ENCODE measurements around the gene THOC2.

GRCh38 chrX:123625477-123625876, 107.4 kb downstream of the THOC2 start:
- TF ChIP-seq POLR2AphosphoS5 (IDR thresholded peaks at IDR 0.05; ENCODE audit: insufficient read depth in 1 of 2, low read depth in 1 of 2) (no peak), POLR2A (IDR thresholded peaks at IDR 0.05) (no peak), CTCF (IDR thresholded peaks at IDR 0.05) (no peak)

All from vagina (tissue), 2 donors.